Epithelial cell of prostate (primary cell): ENCODE data around the gene PRMT3.
"Not testable (repeated sequence)": the region's sequence is repeated elsewhere in the genome, so short reads cannot be mapped to it uniquely, and the experiment has no call there.

Experiments
- DNase-seq: peaks from one replicate; pipeline ENCODE4 v3.0.0-alpha.2; 2011; ENCODE audit warnings: low read depth, low spot score
- H3K27ac ChIP-seq: fragments of 450-650 bp; 2 replicates; pipeline ENCODE4 v1.5.1; 2017; ENCODE audit warnings: mild to moderate bottlenecking

Gene PRMT3

GRCh38 chr11:20373568-20374209 lies 13.8 kb upstream of the PRMT3 start:
- DNase-seq: no peak

GRCh38 chr11:20374741-20375300 lies 12.7 kb upstream of the PRMT3 start:
- H3K27ac ChIP-seq: no peak overlapping the region
- no peak for DNase-seq

More at GRCh38 chr11:20373568-20374209, 13.8 kb upstream of the PRMT3 start:
- no peak overlapping the region for H3K27ac ChIP-seq

GRCh38 chr11:20376162-20376730 lies 11.3 kb upstream of the PRMT3 start:
- DNase-seq: no peak

GRCh38 chr11:20385996-20386395 lies 1.5 kb upstream of the PRMT3 start:
- DNase-seq: not testable (repeated sequence)

More at GRCh38 chr11:20376162-20376730, 11.3 kb upstream of the PRMT3 start:
- H3K27ac ChIP-seq: no peak overlapping the region

GRCh38 chr11:20388096-20389055 lies 860 bp downstream of the PRMT3 start:
- DNase-seq: no peak
- peak overlapping the region; percentile 76 for H3K27ac ChIP-seq

More at GRCh38 chr11:20385996-20386395, 1.5 kb upstream of the PRMT3 start:
- H3K27ac ChIP-seq: not testable (repeated sequence)

- DNase-seq: no peak
- H3K27ac ChIP-seq: no peak overlapping the region
These were observed 9.8 kb downstream of the PRMT3 start for GRCh38 chr11:20397281-20397680.

GRCh38 chr11:20399498-20399897 lies 12.0 kb downstream of the PRMT3 start:
- no peak overlapping the region for H3K27ac ChIP-seq
- DNase-seq: no peak

- no peak for DNase-seq
- H3K27ac ChIP-seq: no peak overlapping the region
These were observed 15.5 kb downstream of the PRMT3 start for GRCh38 chr11:20403059-20403458.

GRCh38 chr11:20406484-20406883 lies 19.0 kb downstream of the PRMT3 start:
- no peak overlapping the region for H3K27ac ChIP-seq
- DNase-seq: no peak

GRCh38 chr11:20407344-20407743 lies 19.8 kb downstream of the PRMT3 start:
- DNase-seq: no peak
- H3K27ac ChIP-seq: no peak overlapping the region

- no peak for DNase-seq
- no peak overlapping the region for H3K27ac ChIP-seq
These were observed 27.9 kb downstream of the PRMT3 start for GRCh38 chr11:20415432-20415831.

- no peak overlapping the region for H3K27ac ChIP-seq
- no peak for DNase-seq
These were observed 30.3 kb downstream of the PRMT3 start for GRCh38 chr11:20417771-20418170.

- no peak overlapping the region for H3K27ac ChIP-seq
- DNase-seq: no peak
These were observed 34.4 kb downstream of the PRMT3 start for GRCh38 chr11:20421946-20422345.

GRCh38 chr11:20429216-20429615 lies 41.7 kb downstream of the PRMT3 start:
- DNase-seq: no peak
- H3K27ac ChIP-seq: no peak overlapping the region

- H3K27ac ChIP-seq: no peak overlapping the region
- no peak for DNase-seq
These were observed 51.1 kb downstream of the PRMT3 start for GRCh38 chr11:20438637-20439036.

- DNase-seq: no peak
- H3K27ac ChIP-seq: no peak overlapping the region
These were observed 56.1 kb downstream of the PRMT3 start for GRCh38 chr11:20443596-20443995.

GRCh38 chr11:20444535-20444934 lies 57.0 kb downstream of the PRMT3 start:
- no peak for DNase-seq
- no peak overlapping the region for H3K27ac ChIP-seq

- no peak for DNase-seq
- no peak overlapping the region for H3K27ac ChIP-seq
These were observed 61.3 kb downstream of the PRMT3 start for GRCh38 chr11:20448834-20449233.

- DNase-seq: no peak
- H3K27ac ChIP-seq: peak overlapping the region; percentile 20
These were observed 63.3 kb downstream of the PRMT3 start for GRCh38 chr11:20450829-20451228.

- H3K27ac ChIP-seq: peak overlapping the region; percentile 20
- DNase-seq: no peak
These were observed 64.1 kb downstream of the PRMT3 start for GRCh38 chr11:20451568-20451967.

GRCh38 chr11:20452585-20452984 lies 65.1 kb downstream of the PRMT3 start:
- DNase-seq: no peak
- H3K27ac ChIP-seq: no peak overlapping the region
